WERI-Rb-1 (cell line): ENCODE results near the gene NSMCE4A.
"Not testable (repeated sequence)": the region's sequence is repeated elsewhere in the genome, so short reads cannot be mapped to it uniquely, and the experiment has no call there.

ENCODE experiments used
- DNase-seq: peaks from one replicate; pipeline ENCODE4 v3.0.0-alpha.2; 2020
- H3K27ac ChIP-seq: fragments of 250-450 bp; sonication (Bioruptor Pico); 2 replicates; pipeline ENCODE4 v1.5.1; 2020; ENCODE audit warnings: mild to moderate bottlenecking, moderate library complexity
- H3K27me3 ChIP-seq: fragments of 250-450 bp; sonication (Bioruptor Pico); 2 replicates; pipeline ENCODE4 v1.5.1; 2021; ENCODE audit warnings: mild to moderate bottlenecking, low read depth, moderate library complexity; ENCODE audit not compliant: insufficient read depth, severe bottlenecking
- H3K36me3 ChIP-seq: fragments of 250-450 bp; sonication (Bioruptor Pico); 2 replicates; pipeline ENCODE4 v1.5.1; 2020; ENCODE audit warnings: mild to moderate bottlenecking, moderate library complexity
- H3K4me3 ChIP-seq: 2 replicates; pipeline ENCODE4 v1.5.1; 2011; ENCODE audit warnings: low read depth, mild to moderate bottlenecking, control low read depth, low read length
- H3K9me3 ChIP-seq: fragments of 250-450 bp; sonication (Bioruptor Pico); 2 replicates; pipeline ENCODE4 v1.5.1; 2021; ENCODE audit warnings: mild to moderate bottlenecking, moderate library complexity; ENCODE audit not compliant: severe bottlenecking
- CTCF ChIP-seq: IDR thresholded peaks from 2 replicates; pipeline ENCODE4 v1.5.1; 2011; ENCODE audit warnings: low read depth, mild to moderate bottlenecking, control low read depth, inconsistent platforms, low read length

Gene NSMCE4A

GRCh38 chr10:121974535-121975294 is at the start of gene NSMCE4A:
NSMCE4A (minus strand) TSS chr10:121975217; CDS start chr10:121975165, 52 bp downstream.
- Histone ChIP-seq H3K27me3 (no peaks in the 10 kb centered on the region), H3K36me3 (peaks cover 40% of the 10 kb centered on the region), H3K4me3 (peak within 1 kb of the TSS; percentile 76), H3K27ac (peak within 1 kb of the TSS; percentile 98), H3K9me3 (peaks cover 4% of the 10 kb centered on the region)
- DNase-seq = peak; percentile 80
- TF ChIP-seq CTCF = peak; percentile 77

- H3K27ac ChIP-seq, H3K9me3 ChIP-seq, H3K27me3 ChIP-seq, DNase-seq, H3K36me3 ChIP-seq, H3K4me3 ChIP-seq: not testable (repeated sequence)
Measured at GRCh38 chr10:122023257-122023656, 48.2 kb upstream of the NSMCE4A start.

- TF ChIP-seq CTCF = no peak
- Histone ChIP-seq H3K36me3 (no peaks in the 10 kb centered on the region), H3K27ac (no peak overlapping the region), H3K9me3 (no peaks in the 10 kb centered on the region), H3K4me3 (no peak overlapping the region), H3K27me3 (no peaks in the 10 kb centered on the region)
- DNase-seq = no peak
Measured at GRCh38 chr10:122022276-122022675, 47.3 kb upstream of the NSMCE4A start.

- H3K36me3 ChIP-seq = no peaks in the 10 kb centered on the region
- no peaks in the 10 kb centered on the region for H3K27me3 ChIP-seq
- no peak overlapping the region for H3K27ac ChIP-seq
- no peak for DNase-seq
- no peaks in the 10 kb centered on the region for H3K9me3 ChIP-seq
- TF ChIP-seq CTCF = no peak
- no peak overlapping the region for H3K4me3 ChIP-seq
Measured at GRCh38 chr10:122021828-122022227, 46.8 kb upstream of the NSMCE4A start.

- no peaks in the 10 kb centered on the region for H3K27me3 ChIP-seq
- TF ChIP-seq CTCF = no peak
- no peaks in the 10 kb centered on the region for H3K9me3 ChIP-seq
- DNase-seq = no peak
- H3K4me3 ChIP-seq = no peak overlapping the region
- H3K36me3 ChIP-seq = no peaks in the 10 kb centered on the region
- H3K27ac ChIP-seq = no peak overlapping the region
Measured at GRCh38 chr10:122021379-122021778, 46.4 kb upstream of the NSMCE4A start.

GRCh38 chr10:122020226-122020625 is 45.2 kb upstream of the NSMCE4A start:
- Histone ChIP-seq H3K27ac (no peak overlapping the region), H3K36me3 (no peaks in the 10 kb centered on the region), H3K9me3 (no peaks in the 10 kb centered on the region), H3K4me3 (no peak overlapping the region), H3K27me3 (no peaks in the 10 kb centered on the region)
- no peak for DNase-seq
- no peak for TF ChIP-seq CTCF
